Epidermal melanocyte (primary cell): ENCODE measurements around the gene LRG1.
"Not testable (repeated sequence)": the region's sequence is repeated elsewhere in the genome, so short reads cannot be mapped to it uniquely, and the experiment has no call there.

Experiments used
- DNase-seq: peaks from one replicate; pipeline ENCODE4 v3.0.0; 2011; ENCODE audit warnings: low spot score; ENCODE audit not compliant: insufficient read length

LRG1 gene

GRCh38 chr19:4576016-4576933, 36.4 kb upstream of the LRG1 start:
- peak; percentile 90 for DNase-seq

GRCh38 chr19:4575267-4576015, 35.6 kb upstream of the LRG1 start:
- peak; percentile 87 for DNase-seq

- DNase-seq, result no peak
Measured at GRCh38 chr19:4573682-4574081, 33.8 kb upstream of the LRG1 start.

GRCh38 chr19:4571305-4571917, 31.6 kb upstream of the LRG1 start:
- no peak for DNase-seq

- DNase-seq, result no peak
Measured at GRCh38 chr19:4570916-4571304, 31.1 kb upstream of the LRG1 start.

GRCh38 chr19:4570402-4570801, 30.6 kb upstream of the LRG1 start:
- no peak for DNase-seq

- DNase-seq, result no peak
Measured at GRCh38 chr19:4568886-4569285, 29.1 kb upstream of the LRG1 start.

GRCh38 chr19:4567584-4568071, 27.8 kb upstream of the LRG1 start:
- no peak for DNase-seq

- DNase-seq, result no peak
Measured at GRCh38 chr19:4566402-4567051, 26.7 kb upstream of the LRG1 start.

- DNase-seq, result not testable (repeated sequence)
Measured at GRCh38 chr19:4563562-4563961, 23.7 kb upstream of the LRG1 start.

GRCh38 chr19:4562085-4562484, 22.2 kb upstream of the LRG1 start:
- DNase-seq, result not testable (repeated sequence)

- DNase-seq, result no peak
Measured at GRCh38 chr19:4559569-4559968, 19.7 kb upstream of the LRG1 start, which contains the start of gene SEMA6B. Gene SEMA6B (minus strand): TSS chr19:4559684. CDS start chr19:4558457, 1,227 bp downstream.

- no peak for DNase-seq
Measured at GRCh38 chr19:4557971-4558941, 18.4 kb upstream of the LRG1 start.

- no peak for DNase-seq
Measured at GRCh38 chr19:4557144-4557970, 17.5 kb upstream of the LRG1 start.

- DNase-seq, result no peak
Measured at GRCh38 chr19:4556597-4557127, 16.8 kb upstream of the LRG1 start.

GRCh38 chr19:4555657-4556561, 16.1 kb upstream of the LRG1 start:
- no peak for DNase-seq

- DNase-seq, result no peak
Measured at GRCh38 chr19:4554717-4555116, 14.9 kb upstream of the LRG1 start.

GRCh38 chr19:4553775-4554174, 13.9 kb upstream of the LRG1 start:
- DNase-seq, result peak; percentile 15
